ENCODE results near the gene MRPL10. TPM values are rescaled to one million over a fixed set of nuclear protein-coding genes. Genes with fewer than 3 reads are reported as not detected.

MRPL10 gene
- total and polyA plus RNA-seq, 8 donors: 7.8 to 85.2 (median 31.4) TPM

DNA sequence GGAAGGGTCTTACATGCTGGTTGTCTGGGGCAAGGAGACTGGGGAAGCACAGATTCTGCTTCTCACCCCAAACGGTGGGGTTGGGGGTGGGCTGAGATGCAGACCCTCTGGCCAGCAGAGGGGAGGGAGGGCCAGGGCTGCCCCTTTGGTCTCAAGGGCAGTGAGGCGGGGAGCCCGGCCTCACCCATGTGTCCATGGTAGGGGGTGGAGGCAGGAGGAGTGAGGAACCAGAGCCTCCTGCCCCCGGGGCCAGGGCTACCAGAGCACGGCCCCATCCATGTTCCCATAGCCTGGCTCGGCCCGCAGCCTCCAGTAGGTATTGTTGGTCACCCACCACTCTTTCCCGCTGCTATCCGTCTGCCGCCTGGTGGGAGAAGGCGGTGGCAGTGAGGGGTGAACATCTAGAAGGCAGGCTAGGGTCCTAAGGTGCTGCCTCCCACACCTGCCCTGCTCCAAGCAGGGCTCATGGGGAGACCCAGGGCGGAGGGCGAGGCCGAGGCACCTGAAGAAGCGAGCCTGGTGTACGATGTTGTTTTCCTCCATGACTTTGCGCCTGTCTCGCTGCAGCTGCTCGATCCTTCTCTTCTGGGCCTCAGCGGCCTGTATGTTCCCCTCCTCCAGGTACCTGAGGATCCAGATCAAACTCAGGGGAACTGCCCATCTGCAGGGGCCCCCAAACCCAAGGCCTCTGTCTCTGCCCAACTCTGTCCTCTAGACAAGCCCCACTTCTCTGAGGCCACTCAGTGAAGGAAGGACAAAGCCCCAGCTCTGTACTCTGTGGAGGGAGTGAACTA lies 23.1 kb downstream of the MRPL10 start:
- peaks cover 32 to 46% (median 42%) of the 10 kb centered on the region in 4 donors for H3K4me1 ChIP-seq
- no peaks in the 10 kb centered on the region for H3K9me3 ChIP-seq
- no peaks in the 10 kb centered on the region for H3K27me3 ChIP-seq
- intact Hi-C loops (cut with DNase I; ENCODE audit: low total_unique reads): no loop called here
- no peak overlapping the region for H3K4me3 ChIP-seq
- TF ChIP-seq POLR2AphosphoS5 (IDR thresholded peaks at IDR 0.05) (no peak), POLR2A (IDR thresholded peaks at IDR 0.05) (no peak), EP300 (IDR thresholded peaks at IDR 0.05) (no peak)
- TF ChIP-seq, protein P1, sequence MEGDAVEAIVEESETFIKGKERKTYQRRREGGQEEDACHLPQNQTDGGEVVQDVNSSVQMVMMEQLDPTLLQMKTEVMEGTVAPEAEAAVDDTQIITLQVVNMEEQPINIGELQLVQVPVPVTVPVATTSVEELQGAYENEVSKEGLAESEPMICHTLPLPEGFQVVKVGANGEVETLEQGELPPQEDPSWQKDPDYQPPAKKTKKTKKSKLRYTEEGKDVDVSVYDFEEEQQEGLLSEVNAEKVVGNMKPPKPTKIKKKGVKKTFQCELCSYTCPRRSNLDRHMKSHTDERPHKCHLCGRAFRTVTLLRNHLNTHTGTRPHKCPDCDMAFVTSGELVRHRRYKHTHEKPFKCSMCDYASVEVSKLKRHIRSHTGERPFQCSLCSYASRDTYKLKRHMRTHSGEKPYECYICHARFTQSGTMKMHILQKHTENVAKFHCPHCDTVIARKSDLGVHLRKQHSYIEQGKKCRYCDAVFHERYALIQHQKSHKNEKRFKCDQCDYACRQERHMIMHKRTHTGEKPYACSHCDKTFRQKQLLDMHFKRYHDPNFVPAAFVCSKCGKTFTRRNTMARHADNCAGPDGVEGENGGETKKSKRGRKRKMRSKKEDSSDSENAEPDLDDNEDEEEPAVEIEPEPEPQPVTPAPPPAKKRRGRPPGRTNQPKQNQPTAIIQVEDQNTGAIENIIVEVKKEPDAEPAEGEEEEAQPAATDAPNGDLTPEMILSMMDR (IDR thresholded peaks at IDR 0.05): no peak
- H3K36me3 ChIP-seq: peaks cover 41 to 76% (median 67%) of the 10 kb centered on the region in 4 donors
- peak overlapping the region in 3 of 5 donors; percentile 20 to 85 (median 79) for H3K27ac ChIP-seq
- peak in 1 of 2 donors; percentile 0 for DNase-seq
- 89 to 94% (median 90%) methylated on average over 20 of the region's 20 CpGs for WGBS, 5 donors

DNA sequence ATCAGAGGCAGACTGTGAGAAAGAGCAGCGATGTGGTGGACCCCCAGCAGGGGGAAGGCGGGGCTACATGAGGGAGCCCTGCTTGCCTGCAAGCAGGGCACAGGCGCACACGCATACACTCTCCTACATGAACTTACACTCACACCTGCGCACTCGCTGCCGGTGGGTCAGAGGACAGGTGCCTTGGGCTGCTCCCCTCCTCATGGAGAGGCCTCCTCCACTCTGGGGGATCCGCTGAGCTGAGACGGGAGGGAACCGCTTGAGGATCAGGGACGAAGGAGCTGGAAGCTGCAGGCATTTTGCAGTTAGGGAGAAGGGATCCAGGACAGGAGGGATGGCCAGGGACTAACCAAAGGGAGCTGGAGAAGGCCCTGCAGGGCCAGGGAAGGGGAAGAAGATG lies 23.9 kb downstream of the MRPL10 start:
- 83 to 95% (median 92%) methylated on average over 10 to 11 of the region's 11 CpGs for WGBS, 5 donors
- intact Hi-C loops (cut with DNase I; ENCODE audit: low total_unique reads): no loop called here
- peak in 1 of 2 donors; percentile 11 for DNase-seq

DNA sequence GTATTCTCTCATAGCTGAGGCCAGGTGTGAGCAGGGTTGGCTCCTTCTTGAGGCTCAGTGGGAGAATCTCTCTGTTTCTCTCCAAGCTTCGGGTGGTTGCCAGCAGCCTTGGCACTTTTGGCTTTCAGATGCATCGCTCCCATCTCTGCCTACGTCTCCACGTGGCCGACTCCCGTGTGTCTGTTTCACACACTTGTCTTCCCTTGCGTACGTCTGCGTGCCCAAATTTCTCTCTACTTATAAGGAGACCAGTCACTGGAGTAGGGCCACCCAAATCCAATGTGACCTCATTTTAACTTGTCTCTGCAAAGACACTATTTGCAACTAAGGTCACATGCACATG lies 24.5 kb downstream of the MRPL10 start:
- intact Hi-C loops (cut with DNase I; ENCODE audit: low total_unique reads): no loop called here
- TF ChIP-seq, protein P1 (IDR thresholded peaks at IDR 0.05): no peak
- TF ChIP-seq POLR2AphosphoS5 (IDR thresholded peaks at IDR 0.05) (no peak), EP300 (IDR thresholded peaks at IDR 0.05) (no peak), POLR2A (IDR thresholded peaks at IDR 0.05) (no peak)
- no peaks in the 10 kb centered on the region for H3K9me3 ChIP-seq
- H3K4me3 ChIP-seq: no peak overlapping the region
- H3K27ac ChIP-seq: no peak overlapping the region
- peak in 1 of 2 donors; percentile 21 for DNase-seq
- WGBS, 5 donors: 87 to 95% (median 93%) methylated on average over 9 of the region's 9 CpGs
- no peaks in the 10 kb centered on the region for H3K27me3 ChIP-seq
- H3K4me1 ChIP-seq: peaks cover 24 to 36% (median 32%) of the 10 kb centered on the region in 4 donors
- H3K36me3 ChIP-seq: peaks cover 33 to 63% (median 53%) of the 10 kb centered on the region in 4 donors

More for the DNA sequence above, 23.9 kb downstream of the MRPL10 start:
- Histone ChIP-seq H3K4me3 (no peak overlapping the region), H3K27ac (no peak overlapping the region), H3K36me3 (peaks cover 35 to 68% (median 59%) of the 10 kb centered on the region in 4 donors), H3K27me3 (no peaks in the 10 kb centered on the region), H3K9me3 (no peaks in the 10 kb centered on the region), H3K4me1 (peaks cover 29 to 41% (median 37%) of the 10 kb centered on the region in 4 donors)
- TF ChIP-seq POLR2AphosphoS5 (IDR thresholded peaks at IDR 0.05) (no peak), POLR2A (IDR thresholded peaks at IDR 0.05) (no peak), EP300 (IDR thresholded peaks at IDR 0.05) (no peak)
- TF ChIP-seq, protein P1 (IDR thresholded peaks at IDR 0.05): no peak

DNA sequence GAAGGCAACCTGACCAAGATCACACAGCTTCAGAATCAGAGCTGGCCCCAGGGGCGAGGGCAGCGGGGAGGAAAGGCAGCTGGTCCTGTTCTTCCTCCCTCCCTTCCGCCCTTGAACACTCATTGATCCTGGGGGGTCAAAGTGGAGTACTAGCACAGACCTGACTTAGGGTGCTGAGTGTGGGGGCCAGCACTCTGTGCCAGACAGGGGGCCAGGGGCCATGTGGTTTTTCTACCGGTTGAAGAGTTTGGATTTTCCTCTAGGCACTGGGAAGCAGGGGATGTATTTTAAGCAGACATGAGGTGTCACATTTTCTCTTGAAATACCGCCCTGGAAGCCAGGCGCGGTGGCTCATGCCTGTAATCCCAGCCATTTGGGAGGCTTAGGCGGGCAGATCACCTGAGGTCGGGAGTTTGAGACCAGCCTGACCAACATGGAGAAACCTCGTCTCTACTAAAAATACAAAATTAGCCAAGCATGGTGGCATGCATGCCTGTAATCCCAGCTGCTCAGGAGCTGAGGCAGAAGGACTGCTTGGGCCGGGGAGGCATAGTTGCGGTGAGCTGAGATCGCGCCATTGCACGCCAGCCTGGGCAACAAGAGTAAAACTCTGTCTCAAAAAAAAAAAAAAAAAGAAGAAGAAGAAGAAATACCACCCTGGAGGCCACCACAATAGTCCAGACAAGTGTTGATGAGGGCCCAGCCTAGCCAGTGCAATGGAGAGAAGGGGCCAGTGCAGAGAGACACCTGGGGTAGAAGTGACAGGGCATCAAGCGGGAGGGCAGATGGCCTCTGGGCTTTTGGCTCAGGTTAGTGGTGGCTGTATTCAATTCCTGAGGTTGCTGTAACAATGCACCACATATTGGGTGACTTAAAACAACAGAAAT lies 25.1 kb downstream of the MRPL10 start:
- peaks cover 18 to 30% (median 26%) of the 10 kb centered on the region in 4 donors for H3K4me1 ChIP-seq
- H3K36me3 ChIP-seq: peaks cover 33 to 57% (median 51%) of the 10 kb centered on the region in 4 donors
- WGBS, 5 donors: 87 to 94% (median 90%) methylated on average over 16 of the region's 16 CpGs
- H3K27me3 ChIP-seq: no peaks in the 10 kb centered on the region
- DNase-seq: peak in 1 of 2 donors; percentile 17
- no peak overlapping the region for H3K4me3 ChIP-seq
- intact Hi-C loops (cut with DNase I; ENCODE audit: low total_unique reads): no loop called here
- H3K27ac ChIP-seq: no peak overlapping the region
- no peaks in the 10 kb centered on the region for H3K9me3 ChIP-seq
- TF ChIP-seq, protein P1 (IDR thresholded peaks at IDR 0.05): no peak
- TF ChIP-seq EP300 (IDR thresholded peaks at IDR 0.05): no peak
- TF ChIP-seq POLR2AphosphoS5 (IDR thresholded peaks at IDR 0.05): no peak
- TF ChIP-seq POLR2A (IDR thresholded peaks at IDR 0.05): no peak
